WTC11 (cell line): Measurements from ENCODE around the gene OR8B4. TPM values are rescaled to one million over a fixed set of nuclear protein-coding genes. Genes with fewer than 3 reads are reported as not detected.
"Not testable (repeated sequence)": the region's sequence is repeated elsewhere in the genome, so short reads cannot be mapped to it uniquely, and the experiment has no call there.

Experiments used
- ATAC-seq: fragments of 200-7000 bp; cut with Tn5 transposase; 2 replicates; pipeline ENCODE4 v1.10.0; 2021; ENCODE audit warnings: mild to moderate bottlenecking, moderate library complexity
- CTCF ChIA-PET: fragments of 300-600 bp; sonication (Branson Sonifier 250); formaldehyde crosslinking; loops from one replicate; lab custom pipeline; 2021; ENCODE audit warnings: antibody characterized with exemption; lab: Charles Lee
- POLR2A ChIA-PET: fragments of 350-600 bp; sonication (Branson Sonifier 250); formaldehyde crosslinking; loops from one replicate; lab custom pipeline; 2021; ENCODE audit warnings: antibody characterized with exemption; lab: Charles Lee
- DNase-seq: peaks from one replicate; pipeline ENCODE4 v3.0.0; 2021; ENCODE audit warnings: low spot score
- H3K27ac Mint-ChIP-seq: 2 replicates; pipeline ENCODE4 v1.8.0; 2021; ENCODE audit warnings: mixed read lengths
- H3K27me3 Mint-ChIP-seq: 2 replicates; pipeline ENCODE4 v1.8.0; 2021; ENCODE audit warnings: low read depth, mild to moderate bottlenecking, moderate library complexity, mixed read lengths
- H3K36me3 Mint-ChIP-seq: 2 replicates; pipeline ENCODE4 v1.8.0; 2021; ENCODE audit warnings: mixed read lengths
- H3K4me1 Mint-ChIP-seq: 2 replicates; pipeline ENCODE4 v1.8.0; 2022; ENCODE audit warnings: mixed read lengths
- H3K4me3 Mint-ChIP-seq: 2 replicates; pipeline ENCODE4 v1.8.0; 2021; ENCODE audit warnings: mild to moderate bottlenecking, moderate library complexity, mixed read lengths
- H3K9me3 Mint-ChIP-seq: 2 replicates; pipeline ENCODE4 v1.8.0; 2021; ENCODE audit warnings: mixed read lengths
- CBFB ChIP-seq: sonication (generic); formaldehyde crosslinking; IDR thresholded peaks from 2 replicates; pipeline ENCODE4 v1.8.1; 2022; ENCODE audit warnings: mild to moderate bottlenecking, low read depth, missing genetic modification reagents
- CREM ChIP-seq: sonication (generic); formaldehyde crosslinking; IDR thresholded peaks from 2 replicates; pipeline ENCODE4 v1.8.1; 2022; ENCODE audit warnings: mild to moderate bottlenecking, missing genetic modification reagents, moderate library complexity
- FOXP1 ChIP-seq: sonication (generic); formaldehyde crosslinking; IDR thresholded peaks from 2 replicates; pipeline ENCODE4 v1.8.0; 2022; ENCODE audit warnings: missing genetic modification reagents, mild to moderate bottlenecking, moderate library complexity, borderline replicate concordance
- MYBL2 ChIP-seq: sonication (generic); formaldehyde crosslinking; IDR thresholded peaks from 2 replicates; pipeline ENCODE4 v1.8.1; 2023; ENCODE audit warnings: mild to moderate bottlenecking, moderate library complexity, missing genetic modification reagents
- NR1H2 ChIP-seq: sonication (generic); formaldehyde crosslinking; IDR thresholded peaks from 2 replicates; pipeline ENCODE4 v1.9.0; 2021; ENCODE audit warnings: mild to moderate bottlenecking, moderate library complexity, missing genetic modification reagents
- OVOL2 ChIP-seq: fragments of 250-450 bp; sonication (Bioruptor Pico); IDR thresholded peaks from 2 replicates; pipeline ENCODE4 v1.9.0; 2021; ENCODE audit warnings: mild to moderate bottlenecking, borderline replicate concordance
- SP1 ChIP-seq: sonication (generic); formaldehyde crosslinking; conservative IDR thresholded peaks from 2 replicates; pipeline ENCODE4 v1.8.1; 2022; ENCODE audit warnings: missing genetic modification reagents
- TCF7 ChIP-seq: sonication (generic); formaldehyde crosslinking; IDR thresholded peaks from 2 replicates; pipeline ENCODE4 v1.8.0; 2022; ENCODE audit warnings: mild to moderate bottlenecking, low read depth, missing genetic modification reagents, moderate library complexity
- TP53 ChIP-seq: sonication (generic); formaldehyde crosslinking; IDR thresholded peaks from 2 replicates; pipeline ENCODE4 v1.8.1; 2023; ENCODE audit warnings: mild to moderate bottlenecking, missing genetic modification reagents
- ZNF219 ChIP-seq: sonication (generic); formaldehyde crosslinking; IDR thresholded peaks from 2 replicates; pipeline ENCODE4 v1.8.0; 2023; ENCODE audit warnings: missing genetic modification reagents, mild to moderate bottlenecking, borderline replicate concordance
- ZNF317 ChIP-seq: sonication (generic); formaldehyde crosslinking; IDR thresholded peaks from 2 replicates; pipeline ENCODE4 v1.8.1; 2023; ENCODE audit warnings: low read depth, mild to moderate bottlenecking, moderate library complexity, missing genetic modification reagents, borderline replicate concordance
- total RNA-seq: library from RNA; stranded (reverse); gene quantifications from 3 replicates; pipeline ENCODE4 v1.2.3, GENCODE V29; 2021
- TF ChIP-seq, protein P1 (sequence below): sonication (generic); formaldehyde crosslinking; IDR thresholded peaks from 2 replicates; pipeline ENCODE4 v1.8.1; 2023; ENCODE audit warnings: mild to moderate bottlenecking, missing genetic modification reagents
- TF ChIP-seq, protein P2 (sequence below): sonication (generic); formaldehyde crosslinking; IDR thresholded peaks from 2 replicates; pipeline ENCODE4 v1.8.0; 2022; ENCODE audit warnings: mild to moderate bottlenecking, missing genetic modification reagents
- TF ChIP-seq, protein P3 (sequence below): fragments of 250-450 bp; sonication (Bioruptor Pico); conservative IDR thresholded peaks from 2 replicates; pipeline ENCODE4 v1.9.0; 2021; ENCODE audit warnings: mild to moderate bottlenecking
- TF ChIP-seq, protein P4 (sequence below): fragments of 250-450 bp; sonication (Bioruptor Pico); IDR thresholded peaks from 2 replicates; pipeline ENCODE4 v1.9.0; 2021; ENCODE audit warnings: mild to moderate bottlenecking, borderline replicate concordance
- TF ChIP-seq, protein P5 (sequence below): sonication (generic); formaldehyde crosslinking; IDR thresholded peaks from 2 replicates; pipeline ENCODE4 v1.8.0; 2022; ENCODE audit warnings: mild to moderate bottlenecking, missing genetic modification reagents

The OR8B4 gene
- total RNA-seq, 1 experiment from 2014 or later: not detected

DNA sequence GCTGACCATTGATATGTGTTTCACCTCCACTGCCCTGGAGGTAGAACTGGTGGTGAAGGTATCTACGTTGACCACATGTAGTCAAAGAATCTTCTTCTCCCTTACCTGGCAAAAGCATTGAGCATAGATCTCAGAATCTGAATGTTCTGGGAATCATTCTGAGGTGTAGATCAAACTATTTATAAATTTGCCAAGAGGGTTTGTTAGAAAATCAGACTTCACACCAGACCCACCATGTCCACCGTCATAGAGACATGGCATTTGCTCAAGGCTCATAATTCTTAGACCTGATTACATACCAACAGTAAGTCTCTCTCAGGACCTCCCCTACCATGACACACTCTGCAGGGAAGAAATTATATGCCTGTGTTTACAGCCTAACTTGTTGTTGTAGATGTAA, 40.3 kb downstream of the OR8B4 start, which contains the start of gene OR8B2:
Gene OR8B2 (minus strand): TSS at position 101 of the 400 bp plus-strand sequence. CDS start 1,156 bp downstream, outside the sequence.
- no peaks in the 10 kb centered on the region for H3K27me3 Mint-ChIP-seq
- H3K4me1 Mint-ChIP-seq: no peaks in the 10 kb centered on the region
- POLR2A ChIA-PET: no interaction called here
- TF ChIP-seq, protein P1, sequence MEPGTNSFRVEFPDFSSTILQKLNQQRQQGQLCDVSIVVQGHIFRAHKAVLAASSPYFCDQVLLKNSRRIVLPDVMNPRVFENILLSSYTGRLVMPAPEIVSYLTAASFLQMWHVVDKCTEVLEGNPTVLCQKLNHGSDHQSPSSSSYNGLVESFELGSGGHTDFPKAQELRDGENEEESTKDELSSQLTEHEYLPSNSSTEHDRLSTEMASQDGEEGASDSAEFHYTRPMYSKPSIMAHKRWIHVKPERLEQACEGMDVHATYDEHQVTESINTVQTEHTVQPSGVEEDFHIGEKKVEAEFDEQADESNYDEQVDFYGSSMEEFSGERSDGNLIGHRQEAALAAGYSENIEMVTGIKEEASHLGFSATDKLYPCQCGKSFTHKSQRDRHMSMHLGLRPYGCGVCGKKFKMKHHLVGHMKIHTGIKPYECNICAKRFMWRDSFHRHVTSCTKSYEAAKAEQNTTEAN (CRISPR knock-in tag): no peak
- TF ChIP-seq TP53 (CRISPR knock-in tag): no peak
- TF ChIP-seq, protein P2, sequence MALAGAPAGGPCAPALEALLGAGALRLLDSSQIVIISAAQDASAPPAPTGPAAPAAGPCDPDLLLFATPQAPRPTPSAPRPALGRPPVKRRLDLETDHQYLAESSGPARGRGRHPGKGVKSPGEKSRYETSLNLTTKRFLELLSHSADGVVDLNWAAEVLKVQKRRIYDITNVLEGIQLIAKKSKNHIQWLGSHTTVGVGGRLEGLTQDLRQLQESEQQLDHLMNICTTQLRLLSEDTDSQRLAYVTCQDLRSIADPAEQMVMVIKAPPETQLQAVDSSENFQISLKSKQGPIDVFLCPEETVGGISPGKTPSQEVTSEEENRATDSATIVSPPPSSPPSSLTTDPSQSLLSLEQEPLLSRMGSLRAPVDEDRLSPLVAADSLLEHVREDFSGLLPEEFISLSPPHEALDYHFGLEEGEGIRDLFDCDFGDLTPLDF (CRISPR knock-in tag): no peak
- TF ChIP-seq CREM: no peak
- no peak for TF ChIP-seq ZNF317 (CRISPR knock-in tag)
- TF ChIP-seq CBFB (CRISPR knock-in tag): no peak
- no peak for TF ChIP-seq MYBL2 (CRISPR knock-in tag)
- TF ChIP-seq, protein P3, sequence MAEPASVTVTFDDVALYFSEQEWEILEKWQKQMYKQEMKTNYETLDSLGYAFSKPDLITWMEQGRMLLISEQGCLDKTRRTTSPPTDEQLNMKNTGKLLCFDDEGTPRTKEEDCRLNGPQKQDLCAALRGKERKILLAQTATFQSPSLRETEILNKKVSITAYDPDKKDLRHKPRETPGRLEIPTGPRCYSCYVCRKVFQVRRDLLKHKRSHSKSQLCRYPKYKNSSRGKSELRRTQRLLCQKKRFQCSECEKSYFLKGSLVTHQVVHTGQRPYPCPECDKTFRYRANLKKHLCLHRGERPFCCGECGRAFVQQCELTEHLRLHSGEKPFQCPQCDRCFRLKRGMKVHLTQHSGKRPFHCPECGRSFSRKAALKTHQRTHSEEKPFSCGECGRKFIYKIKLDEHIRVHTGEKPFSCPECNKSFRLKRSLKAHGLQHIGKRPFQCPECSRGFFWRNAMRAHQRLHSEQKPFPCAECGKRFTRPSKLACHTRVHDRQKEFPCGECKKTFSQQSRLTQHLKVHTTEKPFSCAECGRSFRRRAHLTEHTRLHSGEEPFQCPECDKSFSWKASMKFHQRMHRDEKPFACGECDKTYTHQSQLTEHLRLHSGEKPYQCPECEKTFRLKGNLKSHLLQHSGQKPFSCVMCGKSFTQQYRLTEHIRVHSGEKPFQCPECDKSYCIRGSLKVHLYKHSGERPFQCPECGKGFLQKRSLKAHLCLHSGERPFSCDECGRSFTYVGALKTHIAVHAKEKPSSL (CRISPR knock-in tag): no peak
- no peak for TF ChIP-seq OVOL2 (CRISPR knock-in tag)
- TF ChIP-seq, all 79 proteins: peak for 0
- no peaks in the 10 kb centered on the region; the same call in 1 of the 2 replicates for H3K9me3 Mint-ChIP-seq
- H3K36me3 Mint-ChIP-seq: no peaks in the 10 kb centered on the region
- H3K4me3 Mint-ChIP-seq: no peak within 1 kb of the TSS
- DNase-seq (no peak), ATAC-seq (no peak)
- CTCF ChIA-PET: no interaction called here
- H3K27ac Mint-ChIP-seq: no peak within 1 kb of the TSS

DNA sequence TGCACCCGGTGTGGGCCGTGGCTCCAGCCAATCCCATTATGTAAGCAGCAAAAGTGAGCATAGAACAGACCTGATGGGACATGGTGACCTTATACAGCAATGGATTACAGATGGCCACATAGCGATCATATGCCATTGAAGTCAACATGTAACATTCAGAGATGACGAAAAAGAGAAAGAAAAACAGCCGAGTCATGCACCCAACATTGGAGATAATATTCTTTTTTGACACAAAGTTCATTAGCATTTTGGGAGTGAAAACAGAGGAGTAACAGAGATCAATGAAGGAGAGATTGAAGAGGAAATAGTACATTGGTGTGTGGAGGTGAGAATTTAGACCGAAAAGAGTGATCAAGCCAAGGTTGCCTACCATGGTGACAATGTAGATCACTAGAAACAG, 41.8 kb downstream of the OR8B4 start:
- POLR2A ChIA-PET, DNase-seq, H3K27me3 Mint-ChIP-seq, ATAC-seq, CTCF ChIA-PET, H3K9me3 Mint-ChIP-seq, H3K4me3 Mint-ChIP-seq, H3K4me1 Mint-ChIP-seq, H3K27ac Mint-ChIP-seq, H3K36me3 Mint-ChIP-seq: not testable (repeated sequence)

DNA sequence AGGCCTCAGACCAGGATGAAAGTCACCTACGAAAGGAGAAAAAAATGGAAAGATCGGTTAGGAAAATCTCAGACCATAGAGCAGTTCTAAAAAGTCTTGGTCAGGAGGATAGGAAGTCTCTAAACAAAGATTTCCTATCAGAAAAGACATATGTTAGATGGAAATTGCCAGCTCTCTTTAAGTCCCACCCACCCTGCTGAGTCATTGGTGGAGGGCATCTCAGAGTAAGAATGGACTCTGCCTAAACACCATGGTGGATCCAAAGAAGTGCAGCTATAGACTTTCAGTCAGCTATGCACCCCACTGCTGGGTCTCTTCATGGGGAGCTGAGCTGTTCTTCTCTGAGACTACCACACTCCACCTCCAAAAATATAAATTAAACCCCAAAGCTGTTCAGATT, 44.1 kb downstream of the OR8B4 start:
- H3K27me3 Mint-ChIP-seq: no peaks in the 10 kb centered on the region
- CTCF ChIA-PET: no interaction called here
- H3K9me3 Mint-ChIP-seq: no peaks in the 10 kb centered on the region
- POLR2A ChIA-PET: no interaction called here
- H3K4me1 Mint-ChIP-seq: no peaks in the 10 kb centered on the region
- no peak overlapping the region for H3K27ac Mint-ChIP-seq
- H3K4me3 Mint-ChIP-seq: no peak overlapping the region
- ATAC-seq (no peak), DNase-seq (no peak)
- no peaks in the 10 kb centered on the region for H3K36me3 Mint-ChIP-seq
- TF ChIP-seq TCF7 (CRISPR knock-in tag) (no peak), NR1H2 (CRISPR knock-in tag) (no peak)

DNA sequence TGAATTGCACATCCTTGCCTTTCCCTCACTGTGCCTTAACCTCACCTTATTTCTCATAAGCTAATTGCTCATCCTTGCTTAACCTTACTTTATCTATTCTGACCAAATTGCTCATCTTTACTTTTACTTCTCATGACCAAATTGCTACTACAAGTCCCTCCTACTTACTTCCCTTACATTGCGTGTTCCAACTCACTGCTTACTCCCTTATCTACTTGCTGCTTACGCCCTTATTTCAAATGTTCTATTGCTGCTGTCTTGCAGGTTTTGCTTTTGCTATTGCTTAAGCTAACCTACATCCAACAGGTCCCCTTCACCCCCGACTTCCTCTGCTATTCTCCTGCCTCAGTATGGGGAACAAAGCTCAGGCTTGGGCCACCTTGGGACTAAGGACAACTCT, 48.4 kb downstream of the OR8B4 start:
- TF ChIP-seq, protein P4, sequence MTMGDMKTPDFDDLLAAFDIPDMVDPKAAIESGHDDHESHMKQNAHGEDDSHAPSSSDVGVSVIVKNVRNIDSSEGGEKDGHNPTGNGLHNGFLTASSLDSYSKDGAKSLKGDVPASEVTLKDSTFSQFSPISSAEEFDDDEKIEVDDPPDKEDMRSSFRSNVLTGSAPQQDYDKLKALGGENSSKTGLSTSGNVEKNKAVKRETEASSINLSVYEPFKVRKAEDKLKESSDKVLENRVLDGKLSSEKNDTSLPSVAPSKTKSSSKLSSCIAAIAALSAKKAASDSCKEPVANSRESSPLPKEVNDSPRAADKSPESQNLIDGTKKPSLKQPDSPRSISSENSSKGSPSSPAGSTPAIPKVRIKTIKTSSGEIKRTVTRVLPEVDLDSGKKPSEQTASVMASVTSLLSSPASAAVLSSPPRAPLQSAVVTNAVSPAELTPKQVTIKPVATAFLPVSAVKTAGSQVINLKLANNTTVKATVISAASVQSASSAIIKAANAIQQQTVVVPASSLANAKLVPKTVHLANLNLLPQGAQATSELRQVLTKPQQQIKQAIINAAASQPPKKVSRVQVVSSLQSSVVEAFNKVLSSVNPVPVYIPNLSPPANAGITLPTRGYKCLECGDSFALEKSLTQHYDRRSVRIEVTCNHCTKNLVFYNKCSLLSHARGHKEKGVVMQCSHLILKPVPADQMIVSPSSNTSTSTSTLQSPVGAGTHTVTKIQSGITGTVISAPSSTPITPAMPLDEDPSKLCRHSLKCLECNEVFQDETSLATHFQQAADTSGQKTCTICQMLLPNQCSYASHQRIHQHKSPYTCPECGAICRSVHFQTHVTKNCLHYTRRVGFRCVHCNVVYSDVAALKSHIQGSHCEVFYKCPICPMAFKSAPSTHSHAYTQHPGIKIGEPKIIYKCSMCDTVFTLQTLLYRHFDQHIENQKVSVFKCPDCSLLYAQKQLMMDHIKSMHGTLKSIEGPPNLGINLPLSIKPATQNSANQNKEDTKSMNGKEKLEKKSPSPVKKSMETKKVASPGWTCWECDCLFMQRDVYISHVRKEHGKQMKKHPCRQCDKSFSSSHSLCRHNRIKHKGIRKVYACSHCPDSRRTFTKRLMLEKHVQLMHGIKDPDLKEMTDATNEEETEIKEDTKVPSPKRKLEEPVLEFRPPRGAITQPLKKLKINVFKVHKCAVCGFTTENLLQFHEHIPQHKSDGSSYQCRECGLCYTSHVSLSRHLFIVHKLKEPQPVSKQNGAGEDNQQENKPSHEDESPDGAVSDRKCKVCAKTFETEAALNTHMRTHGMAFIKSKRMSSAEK (CRISPR knock-in tag): no peak
- TF ChIP-seq ZNF219 (CRISPR knock-in tag) (no peak), SP1 (CRISPR knock-in tag) (no peak), FOXP1 (CRISPR knock-in tag) (no peak), CREM (no peak)
- TF ChIP-seq, protein P5, sequence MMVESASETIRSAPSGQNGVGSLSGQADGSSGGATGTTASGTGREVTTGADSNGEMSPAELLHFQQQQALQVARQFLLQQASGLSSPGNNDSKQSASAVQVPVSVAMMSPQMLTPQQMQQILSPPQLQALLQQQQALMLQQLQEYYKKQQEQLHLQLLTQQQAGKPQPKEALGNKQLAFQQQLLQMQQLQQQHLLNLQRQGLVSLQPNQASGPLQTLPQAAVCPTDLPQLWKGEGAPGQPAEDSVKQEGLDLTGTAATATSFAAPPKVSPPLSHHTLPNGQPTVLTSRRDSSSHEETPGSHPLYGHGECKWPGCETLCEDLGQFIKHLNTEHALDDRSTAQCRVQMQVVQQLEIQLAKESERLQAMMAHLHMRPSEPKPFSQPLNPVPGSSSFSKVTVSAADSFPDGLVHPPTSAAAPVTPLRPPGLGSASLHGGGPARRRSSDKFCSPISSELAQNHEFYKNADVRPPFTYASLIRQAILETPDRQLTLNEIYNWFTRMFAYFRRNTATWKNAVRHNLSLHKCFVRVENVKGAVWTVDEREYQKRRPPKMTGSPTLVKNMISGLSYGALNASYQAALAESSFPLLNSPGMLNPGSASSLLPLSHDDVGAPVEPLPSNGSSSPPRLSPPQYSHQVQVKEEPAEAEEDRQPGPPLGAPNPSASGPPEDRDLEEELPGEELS: no peak
- TF ChIP-seq, all 79 proteins: peak for 0
- no peaks in the 10 kb centered on the region for H3K4me1 Mint-ChIP-seq
- no peak overlapping the region for H3K4me3 Mint-ChIP-seq
- H3K27ac Mint-ChIP-seq: no peak overlapping the region
- 0 out of 2 replicates have a peak, but pooled peaks cover 3% of the 10 kb centered on the region for H3K36me3 Mint-ChIP-seq
- ChIA-PET POLR2A (no interaction called here), CTCF (no interaction called here)
- no peak for ATAC-seq
- DNase-seq: no peak
- H3K27me3 Mint-ChIP-seq: no peaks in the 10 kb centered on the region
- peaks cover 7% of the 10 kb centered on the region for H3K9me3 Mint-ChIP-seq
